GM19452 (cell line): ENCODE data around the gene SLC9B2.

Experiments used
- ATAC-seq: cut with Tn5 transposase; IDR thresholded peaks from one replicate; pipeline ENCODE4 v1.9.1; 2021; ENCODE audit not compliant: unreplicated experiment

The SLC9B2 gene

GRCh38 chr4:103075894-103076746, 441 bp downstream of the SLC9B2 start:
- peak; percentile 54 for ATAC-seq

- ATAC-seq = peak; percentile 4
Observed at GRCh38 chr4:103075435-103075893, 1.1 kb downstream of the SLC9B2 start.

- ATAC-seq = peak; percentile 42
Observed at GRCh38 chr4:103074744-103075434, 1.7 kb downstream of the SLC9B2 start.

- no peak for ATAC-seq
Observed at GRCh38 chr4:103073792-103074438, 2.6 kb downstream of the SLC9B2 start.

DNA sequence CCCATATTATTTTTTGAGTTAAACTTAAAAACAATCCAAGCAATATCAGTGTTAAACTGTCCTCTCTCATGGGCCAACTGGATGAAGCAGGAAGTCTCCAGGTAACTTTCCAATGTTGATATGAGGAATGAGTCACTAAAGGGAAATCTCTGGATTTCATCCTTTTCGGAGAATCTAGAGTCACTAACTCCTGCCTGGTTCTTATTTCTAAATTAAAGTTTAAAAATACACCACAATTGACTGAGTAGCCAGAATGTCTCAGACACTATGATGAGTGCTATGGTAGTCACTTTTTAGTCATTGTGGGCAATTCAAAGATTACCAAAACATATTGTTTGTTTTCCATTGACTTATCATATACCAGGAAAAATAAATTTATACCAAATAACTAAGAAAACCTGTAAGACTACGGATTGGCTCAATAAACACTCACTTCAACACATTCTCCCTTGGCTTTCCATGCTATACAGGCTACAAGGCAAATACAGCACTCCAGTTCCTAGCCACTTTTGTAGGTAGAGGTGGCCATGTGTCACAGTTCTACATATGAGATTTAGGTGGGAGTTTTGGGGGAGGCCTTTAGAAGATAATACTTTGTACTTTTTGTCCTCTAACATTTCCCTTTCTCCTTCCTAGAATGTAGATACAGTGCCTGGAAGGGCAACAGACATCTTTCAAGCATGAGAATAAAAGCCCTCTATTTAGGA, 8.6 kb downstream of the SLC9B2 start:
- ATAC-seq = no peak

DNA sequence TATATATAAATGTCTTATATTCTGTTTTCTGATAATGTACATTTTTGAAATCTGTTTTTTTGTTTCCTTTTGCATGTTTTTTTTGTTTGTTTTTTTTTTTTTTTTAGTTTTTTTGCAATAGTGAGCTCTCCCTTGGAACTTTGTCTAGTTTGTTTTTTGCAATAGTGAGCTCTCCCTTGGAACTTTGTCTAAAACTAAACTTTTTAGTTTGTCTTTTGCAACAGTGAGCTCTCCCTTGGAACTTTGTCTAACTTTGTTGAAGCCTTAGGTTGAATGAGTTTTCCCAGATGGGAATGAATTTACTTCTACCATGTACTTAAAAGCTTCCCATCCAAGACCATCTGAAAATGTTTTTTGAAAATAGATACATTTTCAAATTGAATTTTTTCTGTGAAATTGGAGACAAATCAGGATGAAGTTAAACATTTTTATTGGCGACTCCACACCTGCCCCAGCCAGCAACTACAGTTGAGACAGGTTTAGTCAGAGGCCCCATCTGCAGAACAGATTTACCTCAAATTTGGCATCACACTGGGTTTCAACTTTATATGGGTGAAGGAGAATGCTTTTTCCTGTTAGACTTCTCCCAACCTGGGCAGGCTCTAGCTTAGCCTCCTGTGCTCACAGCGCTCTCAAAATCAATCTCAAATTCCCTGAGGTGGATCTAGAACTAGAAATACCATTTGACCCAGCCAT, 16.0 kb downstream of the SLC9B2 start:
- no peak for ATAC-seq

DNA sequence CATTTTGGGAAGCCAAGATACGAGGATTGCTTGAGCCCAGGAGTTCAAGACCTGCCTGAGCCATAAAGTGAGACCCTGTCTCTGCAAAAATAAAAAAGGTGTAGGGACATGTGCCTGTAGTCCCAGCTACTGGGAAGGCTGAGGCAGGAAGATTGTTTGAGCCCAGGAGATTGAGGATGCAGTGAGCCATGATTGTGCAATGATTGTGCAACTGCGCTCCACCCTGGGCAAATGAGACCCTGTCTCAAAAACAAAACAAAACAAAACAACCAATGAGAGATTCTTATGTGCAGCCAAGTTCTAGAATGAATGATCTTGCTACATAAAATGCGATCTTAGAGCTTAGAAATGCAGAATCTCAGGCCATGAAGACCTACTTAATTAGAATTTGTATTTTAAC, 22.5 kb downstream of the SLC9B2 start:
- no peak for ATAC-seq

DNA sequence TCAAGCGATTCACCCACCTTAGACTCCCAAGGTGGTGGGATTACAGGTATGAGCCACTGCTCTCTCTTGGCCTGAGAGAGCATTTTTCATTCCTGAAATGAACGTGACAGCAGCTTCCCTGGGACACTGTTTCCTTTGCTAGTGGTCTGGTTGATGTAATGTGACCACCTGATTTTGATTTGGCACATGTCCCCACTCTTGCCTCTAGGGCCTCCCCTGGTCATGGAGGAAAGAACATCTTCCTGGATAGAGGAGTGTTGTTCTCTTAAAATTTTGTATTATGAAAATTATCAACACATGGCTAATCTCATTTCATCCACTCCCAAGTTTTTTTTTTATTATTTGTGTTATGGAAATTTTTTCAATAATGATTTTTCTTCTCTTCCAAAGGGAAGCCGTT, 23.8 kb downstream of the SLC9B2 start:
- no peak for ATAC-seq

GRCh38 chr4:103052145-103052544, 24.4 kb downstream of the SLC9B2 start:
- no peak for ATAC-seq

DNA sequence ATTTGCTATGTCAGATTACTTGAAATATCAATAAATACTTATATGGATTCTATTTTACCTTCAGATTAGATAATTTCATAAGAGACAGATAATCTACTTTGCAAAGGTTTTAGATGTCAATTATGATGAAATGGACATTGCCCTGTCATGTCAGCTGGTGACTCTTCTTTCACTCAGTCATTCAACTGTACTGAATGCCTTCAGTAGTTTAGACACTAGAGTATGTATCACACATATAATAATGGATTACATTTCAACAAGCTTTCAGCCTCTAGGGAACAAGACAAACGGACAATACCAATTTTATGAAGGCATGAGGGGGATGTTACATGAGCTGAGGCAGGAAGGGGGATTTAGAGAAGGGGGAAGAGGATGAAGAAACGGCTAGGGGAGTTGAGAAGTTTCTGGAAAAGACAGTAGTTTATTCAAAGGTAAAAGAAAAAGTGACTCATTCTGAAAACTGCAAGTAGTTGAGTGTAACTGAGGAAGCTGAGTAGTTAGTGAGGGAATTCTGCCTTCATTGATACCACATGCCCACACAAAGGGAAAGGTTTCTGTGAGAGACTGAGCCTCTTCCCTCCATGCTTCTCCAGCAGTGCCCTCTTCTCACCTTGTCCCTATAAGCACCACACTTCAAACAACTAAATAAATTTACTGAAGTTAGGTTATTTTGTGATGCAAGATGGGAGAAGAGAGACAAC, 25.7 kb downstream of the SLC9B2 start:
- ATAC-seq = no peak

- ATAC-seq = peak; percentile 87
Observed at GRCh38 chr4:103046416-103047290, 29.9 kb downstream of the SLC9B2 start.

- no peak for ATAC-seq
Observed at GRCh38 chr4:103044183-103044582, 32.4 kb downstream of the SLC9B2 start.

DNA sequence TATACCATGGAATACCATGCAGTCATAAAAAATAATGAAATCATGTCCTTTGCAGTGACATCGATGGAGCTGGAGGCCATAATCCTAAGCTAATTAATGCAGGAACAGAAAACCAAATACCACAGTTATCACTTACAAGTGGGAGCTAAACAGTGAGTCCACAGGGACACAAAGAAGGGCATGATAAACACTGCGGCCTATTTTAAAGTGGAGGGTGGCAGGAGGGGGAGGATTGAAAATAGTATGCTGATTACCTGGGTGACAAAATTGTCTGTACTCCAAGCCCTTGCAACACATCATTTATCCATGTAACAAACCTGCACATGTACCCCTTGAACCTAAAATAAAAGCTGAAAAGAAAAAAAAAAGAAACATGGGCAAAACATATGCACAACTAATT, 40.4 kb downstream of the SLC9B2 start:
- ATAC-seq = no peak

GRCh38 chr4:103032574-103032973, 44.0 kb downstream of the SLC9B2 start:
- no peak for ATAC-seq

DNA sequence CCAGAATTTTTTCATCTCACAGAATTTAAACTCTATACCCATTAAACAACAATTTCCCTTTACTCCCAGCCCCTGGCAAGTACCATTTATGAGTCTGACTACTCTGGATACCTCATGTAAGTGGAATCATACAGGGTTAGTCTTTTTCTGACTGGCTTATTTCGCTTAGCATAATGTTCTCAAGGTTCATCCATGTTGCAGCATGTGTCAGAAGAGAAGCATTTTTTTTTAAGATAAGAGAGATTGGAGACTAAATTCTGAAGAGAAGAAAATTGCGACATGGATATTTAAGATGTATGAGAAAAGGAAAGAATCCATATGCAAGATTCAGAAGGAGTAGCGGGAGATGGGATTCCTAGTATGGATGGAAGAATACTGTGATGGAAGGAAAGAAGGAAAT, 45.8 kb downstream of the SLC9B2 start:
- no peak for ATAC-seq

DNA sequence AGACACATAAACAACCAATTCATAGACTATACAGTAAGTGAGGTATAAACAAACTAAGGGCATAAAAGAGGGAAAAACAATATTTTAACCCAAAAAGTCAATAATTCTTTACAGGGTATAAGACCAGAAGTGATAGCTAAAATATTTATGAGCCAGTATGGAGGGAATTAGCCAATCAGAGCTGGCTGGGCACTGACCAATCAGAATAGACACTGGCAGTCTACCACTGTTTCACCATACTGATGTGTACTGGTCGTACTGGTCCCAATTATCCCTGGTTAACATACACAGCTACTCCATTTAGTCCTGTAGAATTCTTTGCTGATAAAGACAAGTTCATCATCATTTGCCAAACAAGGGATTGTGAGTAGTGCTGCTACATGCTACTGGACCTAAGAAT, 47.3 kb downstream of the SLC9B2 start:
- ATAC-seq = no peak

GRCh38 chr4:103026868-103027267, 49.7 kb downstream of the SLC9B2 start:
- ATAC-seq = no peak

- ATAC-seq = no peak
Observed at GRCh38 chr4:103024996-103025395, 51.6 kb downstream of the SLC9B2 start.

- no peak for ATAC-seq
Observed at GRCh38 chr4:103021120-103021519, 55.4 kb downstream of the SLC9B2 start.
